Stimulated activated CD8-positive, alpha-beta memory T cell treated with anti-CD3 and anti-CD28 coated beads, Interleukin-12 subunit alpha, Interleukin-12 subunit beta, amount 100 ng/mL, for 24 hours (primary cell): ENCODE results near the gene MZF1.

ENCODE experiments used
- DNase-seq: peaks from one replicate; pipeline ENCODE4 v3.0.0-alpha.2; 2020; ENCODE audit errors: extremely low read depth

MZF1 gene

GRCh38 chr19:58513694-58514563 lies 59.2 kb downstream of the MZF1 start:
- peak; percentile 93 for DNase-seq

DNA sequence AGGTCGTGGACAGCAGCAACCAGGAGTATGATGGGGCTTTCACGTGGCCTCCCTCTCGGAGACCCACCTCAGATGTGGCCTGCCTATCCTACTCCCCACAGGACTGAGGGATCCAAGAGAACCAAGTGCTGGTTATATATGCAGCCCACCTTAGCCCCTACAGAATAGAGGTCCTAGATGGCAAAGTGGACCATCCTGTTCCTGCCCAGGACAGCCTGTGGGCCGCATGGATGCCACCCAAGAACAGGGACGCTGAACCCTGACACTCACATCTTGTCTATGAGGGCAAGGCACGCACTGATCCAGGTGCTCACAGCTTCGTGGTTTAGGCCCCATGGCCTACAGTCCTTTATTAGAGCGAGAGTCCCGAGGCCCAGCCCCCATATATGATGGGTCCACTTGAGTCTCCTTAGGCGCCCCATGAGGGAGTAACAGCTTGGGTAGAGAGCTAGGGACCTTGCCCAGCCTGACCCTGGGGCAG lies 59.9 kb downstream of the MZF1 start:
- DNase-seq, result no peak
